GM23248 (cell line): ENCODE measurements around the gene COL13A1. TPM values are rescaled to one million over a fixed set of nuclear protein-coding genes. Genes with fewer than 3 reads are reported as not detected.

Source experiments
- DNase-seq: peaks from one replicate; pipeline ENCODE4 v3.0.0-alpha.2; 2015
- H2AFZ ChIP-seq: fragments of 200-600 bp; sonication (generic); 2 replicates; pipeline ENCODE4 v1.6.1; 2016; ENCODE audit warnings: antibody characterized with exemption
- H3F3A ChIP-seq: fragments of 200-600 bp; sonication (generic); 2 replicates; pipeline ENCODE4 v1.6.1; 2016; ENCODE audit warnings: mild to moderate bottlenecking, antibody characterized with exemption, mixed run types; ENCODE audit not compliant: insufficient read depth
- H3K27ac ChIP-seq: fragments of 200-600 bp; sonication (generic); 2 replicates; pipeline ENCODE4 v1.5.1; 2016; ENCODE audit warnings: mild to moderate bottlenecking
- H3K27me3 ChIP-seq: fragments of 200-600 bp; sonication (generic); replicated peaks from 2 replicates; pipeline ENCODE4 v1.6.1; 2016; ENCODE audit warnings: mild to moderate bottlenecking; ENCODE audit not compliant: insufficient read depth
- H3K36me3 ChIP-seq: fragments of 200-600 bp; sonication (generic); 2 replicates; pipeline ENCODE4 v1.6.1; 2016; ENCODE audit warnings: low read depth, mild to moderate bottlenecking
- H3K4me1 ChIP-seq: fragments of 200-600 bp; sonication (generic); 2 replicates; pipeline ENCODE4 v1.6.1; 2016; ENCODE audit warnings: mild to moderate bottlenecking; ENCODE audit not compliant: insufficient read depth
- H3K4me2 ChIP-seq: fragments of 200-600 bp; sonication (generic); one replicate; pipeline ENCODE4 v1.6.1; 2016; ENCODE audit warnings: mild to moderate bottlenecking; ENCODE audit not compliant: unreplicated experiment
- H3K4me3 ChIP-seq: fragments of 200-600 bp; sonication (generic); 2 replicates; pipeline ENCODE4 v1.5.1; 2016; ENCODE audit warnings: mild to moderate bottlenecking
- H3K79me2 ChIP-seq: fragments of 200-600 bp; sonication (generic); 2 replicates; pipeline ENCODE4 v1.6.1; 2016; ENCODE audit warnings: mild to moderate bottlenecking; ENCODE audit not compliant: insufficient read depth
- H3K9ac ChIP-seq: fragments of 200-600 bp; sonication (generic); 2 replicates; pipeline ENCODE4 v1.6.1; 2016; ENCODE audit warnings: mild to moderate bottlenecking
- H3K9me2 ChIP-seq: fragments of 200-600 bp; sonication (generic); 2 replicates; pipeline ENCODE4 v1.6.1; 2016; ENCODE audit warnings: mixed run types, mild to moderate bottlenecking, moderate library complexity; ENCODE audit not compliant: insufficient read depth
- H3K9me3 ChIP-seq: fragments of 200-600 bp; sonication (generic); one replicate; pipeline ENCODE4 v1.6.1; 2017; ENCODE audit warnings: low read depth
- H4K20me1 ChIP-seq: fragments of 200-600 bp; sonication (generic); 2 replicates; pipeline ENCODE4 v1.6.0; 2016; ENCODE audit not compliant: insufficient read depth
- EZH2 ChIP-seq: fragments of 200-600 bp; sonication (generic); IDR thresholded peaks from 2 replicates; pipeline ENCODE4 v1.6.1; 2018; ENCODE audit warnings: antibody characterized with exemption, mild to moderate bottlenecking; ENCODE audit not compliant: insufficient read depth, poor library complexity, severe bottlenecking
- EZH2phosphoT487 ChIP-seq: fragments of 200-600 bp; sonication (generic); IDR thresholded peaks from 2 replicates; pipeline ENCODE4 v1.6.1; 2018; ENCODE audit warnings: antibody characterized with exemption, moderate library complexity, mild to moderate bottlenecking, low read depth; ENCODE audit not compliant: insufficient read depth
- WGBS, 2 experiments: methylation state at CpG; one replicate each; pipeline ENCODE4 v1.1.6; 2015 to 2017; ENCODE audit warnings: low lambda C conversion rate in 2 of 2, low coverage in 1 of 2; ENCODE audit errors: missing lambda C conversion rate in 2 of 2; 5-methylcytosine and 5-hydroxymethylcytosine counted together
- in situ Hi-C: fragments of 300-500 bp; cut with MboI; formaldehyde crosslinking; loops from 2 replicates; pipeline ENCODE4 v1.15.0; 2020
- polyA plus RNA-seq: library from polyadenylated mRNA; unstranded; fragments of >200 nt; fragmentation: Nextera tagmentation; extraction: Ambion mirVana; gene quantifications from 2 replicates; pipeline ENCODE4 v1.2.1, GENCODE V29; 2016
- total RNA-seq: library from RNA; depleted of rRNA; stranded (reverse); fragments of >200 nt; shearing (Covaris generic); gene quantifications from 2 replicates; pipeline ENCODE4 v1.2.3, GENCODE V29; 2014

The COL13A1 gene
- total and polyA plus RNA-seq, 2 experiments from 2014 or later = 12.8 to 17.3 TPM

- WGBS, 2 experiments = 85 to 88% methylated on average over 7 of the region's 7 CpGs
- Histone ChIP-seq H3K4me2 (no peak overlapping the region), H3K9me2 (no peaks in the 10 kb centered on the region), H3K9me3 (no peaks in the 10 kb centered on the region), H3K4me1 (peaks cover 40% of the 10 kb centered on the region), H3K9ac (no peak overlapping the region), H3K27ac (no peak overlapping the region), H3K27me3 (no peaks in the 10 kb centered on the region), H2AFZ (no peak overlapping the region), H4K20me1 (no peaks in the 10 kb centered on the region), H3K79me2 (no peaks in the 10 kb centered on the region), H3K36me3 (no peaks in the 10 kb centered on the region), H3F3A (peaks cover 23% of the 10 kb centered on the region), H3K4me3 (no peak overlapping the region)
- TF ChIP-seq EZH2phosphoT487 (no peak), EZH2 (no peak)
- in situ Hi-C loops = no loop called here
- no peak for DNase-seq
These were observed 68.9 kb downstream of the COL13A1 start for GRCh38 chr10:69870591-69870990.

- H3K36me3 ChIP-seq = no peaks in the 10 kb centered on the region
- no peak for DNase-seq
- peaks cover 20% of the 10 kb centered on the region for H3F3A ChIP-seq
- TF ChIP-seq EZH2 (no peak), EZH2phosphoT487 (no peak)
- no peak overlapping the region for H3K27ac ChIP-seq
- peaks cover 38% of the 10 kb centered on the region for H3K4me1 ChIP-seq
- H3K4me3 ChIP-seq = no peak overlapping the region
- H3K27me3 ChIP-seq = no peaks in the 10 kb centered on the region
- no peaks in the 10 kb centered on the region for H3K9me3 ChIP-seq
- no peaks in the 10 kb centered on the region for H4K20me1 ChIP-seq
- no peaks in the 10 kb centered on the region for H3K9me2 ChIP-seq
- in situ Hi-C loops = no loop called here
- 95 to 96% methylated on average over 9 of the region's 9 CpGs for WGBS, 2 experiments
- H3K4me2 ChIP-seq = no peak overlapping the region
- H3K79me2 ChIP-seq = no peaks in the 10 kb centered on the region
- H3K9ac ChIP-seq = no peak overlapping the region
- no peak overlapping the region for H2AFZ ChIP-seq
These were observed 69.4 kb downstream of the COL13A1 start for GRCh38 chr10:69871074-69871473.

GRCh38 chr10:69872323-69872722 is 70.6 kb downstream of the COL13A1 start:
- Histone ChIP-seq H3K27ac (no peak overlapping the region), H3K4me2 (no peak overlapping the region), H3K79me2 (no peaks in the 10 kb centered on the region), H3K9me2 (no peaks in the 10 kb centered on the region), H4K20me1 (no peaks in the 10 kb centered on the region), H3K9ac (no peak overlapping the region), H3K27me3 (no peaks in the 10 kb centered on the region), H3K4me1 (peaks cover 25% of the 10 kb centered on the region), H3K4me3 (no peak overlapping the region), H3K9me3 (no peaks in the 10 kb centered on the region), H3F3A (peaks cover 19% of the 10 kb centered on the region), H3K36me3 (no peaks in the 10 kb centered on the region), H2AFZ (no peak overlapping the region)
- in situ Hi-C loops = no loop called here
- no peak for DNase-seq
- TF ChIP-seq EZH2 (no peak), EZH2phosphoT487 (no peak)
- WGBS, 2 experiments = 58 to 63% methylated on average over 2 of the region's 2 CpGs

GRCh38 chr10:69873135-69873639 is 71.5 kb downstream of the COL13A1 start:
- Histone ChIP-seq H3K79me2 (no peaks in the 10 kb centered on the region), H2AFZ (no peak overlapping the region), H3K36me3 (no peaks in the 10 kb centered on the region), H3K4me1 (peaks cover 21% of the 10 kb centered on the region), H3K27ac (no peak overlapping the region), H3K4me3 (no peak overlapping the region), H3K27me3 (no peaks in the 10 kb centered on the region), H3K9ac (no peak overlapping the region), H3K9me2 (no peaks in the 10 kb centered on the region), H3K4me2 (no peak overlapping the region), H4K20me1 (no peaks in the 10 kb centered on the region), H3K9me3 (no peaks in the 10 kb centered on the region), H3F3A (peaks cover 14% of the 10 kb centered on the region; the same call in 1 of the 2 replicates)
- no peak for TF ChIP-seq EZH2
- no peak for TF ChIP-seq EZH2phosphoT487
- DNase-seq = no peak
- in situ Hi-C loops = no loop called here
- whole genome bisulfite sequencing, 2 experiments = 56 to 58% methylated on average over 4 of the region's 4 CpGs

- peak; percentile 85 for DNase-seq
- H3K4me2 ChIP-seq = peak overlapping the region; percentile 2
These were observed 72.7 kb downstream of the COL13A1 start for GRCh38 chr10:69874449-69874848.

More at GRCh38 chr10:69874449-69874848, 72.7 kb downstream of the COL13A1 start:
- no peaks in the 10 kb centered on the region for H3K9me3 ChIP-seq
- TF ChIP-seq EZH2 = no peak
- TF ChIP-seq EZH2phosphoT487 = no peak
- peaks cover 14% of the 10 kb centered on the region for H3K4me1 ChIP-seq
- H2AFZ ChIP-seq = no peak overlapping the region
- no peaks in the 10 kb centered on the region for H3K36me3 ChIP-seq
- in situ Hi-C loops = no loop called here
- no peak overlapping the region for H3K4me3 ChIP-seq
- 20 to 25% methylated on average over 6 of the region's 6 CpGs for WGBS, 2 experiments
- peaks cover 10% of the 10 kb centered on the region; the same call in 1 of the 2 replicates for H3F3A ChIP-seq
- H3K79me2 ChIP-seq = no peaks in the 10 kb centered on the region
- H3K9me2 ChIP-seq = no peaks in the 10 kb centered on the region
- H3K27me3 ChIP-seq = no peaks in the 10 kb centered on the region
- no peak overlapping the region for H3K27ac ChIP-seq
- H3K9ac ChIP-seq = no peak overlapping the region
- no peaks in the 10 kb centered on the region for H4K20me1 ChIP-seq
